IPS-18c (cell line): ENCODE measurements around the gene SMNDC1.

Source experiments
- H3K4me3 ChIP-seq: 2 replicates; pipeline ENCODE4 v1.7.0; 2013; ENCODE audit warnings: low read depth, mild to moderate bottlenecking, low read length, moderate library complexity; ENCODE audit not compliant: insufficient read depth
- H3K9me3 ChIP-seq: one replicate; pipeline ENCODE4 v1.6.1; 2013; ENCODE audit warnings: mild to moderate bottlenecking, low read length, moderate library complexity; ENCODE audit not compliant: control insufficient read depth, insufficient read depth

SMNDC1 gene

GRCh38 chr10:110307805-110308204, 3.1 kb upstream of the SMNDC1 start:
- H3K9me3 ChIP-seq: no peaks in the 10 kb centered on the region
- H3K4me3 ChIP-seq: no peak overlapping the region

- H3K4me3 ChIP-seq: no peak overlapping the region
- H3K9me3 ChIP-seq: no peaks in the 10 kb centered on the region
Measured at GRCh38 chr10:110306452-110306768, 1.7 kb upstream of the SMNDC1 start.

GRCh38 chr10:110305767-110306451, 1.2 kb upstream of the SMNDC1 start:
- Histone ChIP-seq H3K9me3 (no peaks in the 10 kb centered on the region), H3K4me3 (no peak overlapping the region)

- Histone ChIP-seq H3K9me3 (no peaks in the 10 kb centered on the region), H3K4me3 (peak overlapping the region; percentile 86)
Measured at GRCh38 chr10:110304394-110304779, 333 bp downstream of the SMNDC1 start.

- Histone ChIP-seq H3K4me3 (peak overlapping the region; percentile 86), H3K9me3 (no peaks in the 10 kb centered on the region)
Measured at GRCh38 chr10:110303681-110304080, 1.0 kb downstream of the SMNDC1 start.

- H3K4me3 ChIP-seq: no peak overlapping the region
- H3K9me3 ChIP-seq: no peaks in the 10 kb centered on the region
Measured at GRCh38 chr10:110300486-110300986, 4.2 kb downstream of the SMNDC1 start.

- Histone ChIP-seq H3K4me3 (no peak overlapping the region), H3K9me3 (no peaks in the 10 kb centered on the region)
Measured at GRCh38 chr10:110296966-110297365, 7.8 kb downstream of the SMNDC1 start.

- no peaks in the 10 kb centered on the region for H3K9me3 ChIP-seq
- no peak overlapping the region for H3K4me3 ChIP-seq
Measured at GRCh38 chr10:110286841-110287240, 17.9 kb downstream of the SMNDC1 start.

GRCh38 chr10:110285501-110285900, 19.2 kb downstream of the SMNDC1 start:
- Histone ChIP-seq H3K4me3 (no peak overlapping the region), H3K9me3 (no peaks in the 10 kb centered on the region)

- H3K4me3 ChIP-seq: no peak overlapping the region
Measured at GRCh38 chr10:110284262-110284661, 20.5 kb downstream of the SMNDC1 start.

GRCh38 chr10:110279407-110279986, 25.2 kb downstream of the SMNDC1 start:
- no peak overlapping the region for H3K4me3 ChIP-seq
- H3K9me3 ChIP-seq: no peaks in the 10 kb centered on the region

More at GRCh38 chr10:110284262-110284661, 20.5 kb downstream of the SMNDC1 start:
- no peaks in the 10 kb centered on the region for H3K9me3 ChIP-seq

- no peaks in the 10 kb centered on the region for H3K9me3 ChIP-seq
Measured at GRCh38 chr10:110278562-110279406, 25.9 kb downstream of the SMNDC1 start.

GRCh38 chr10:110277591-110277990, 27.1 kb downstream of the SMNDC1 start:
- no peak overlapping the region for H3K4me3 ChIP-seq

More at GRCh38 chr10:110278562-110279406, 25.9 kb downstream of the SMNDC1 start:
- no peak overlapping the region for H3K4me3 ChIP-seq

GRCh38 chr10:110276603-110277002, 28.1 kb downstream of the SMNDC1 start:
- Histone ChIP-seq H3K4me3 (no peak overlapping the region), H3K9me3 (no peaks in the 10 kb centered on the region)

More at GRCh38 chr10:110277591-110277990, 27.1 kb downstream of the SMNDC1 start:
- H3K9me3 ChIP-seq: no peaks in the 10 kb centered on the region

- H3K4me3 ChIP-seq: no peak overlapping the region
- no peaks in the 10 kb centered on the region for H3K9me3 ChIP-seq
Measured at GRCh38 chr10:110275128-110275729, 29.5 kb downstream of the SMNDC1 start.

GRCh38 chr10:110274647-110275046, 30.1 kb downstream of the SMNDC1 start:
- H3K4me3 ChIP-seq: no peak overlapping the region
- no peaks in the 10 kb centered on the region for H3K9me3 ChIP-seq

GRCh38 chr10:110274072-110274627, 30.6 kb downstream of the SMNDC1 start:
- Histone ChIP-seq H3K9me3 (no peaks in the 10 kb centered on the region), H3K4me3 (no peak overlapping the region)
